Esophagus (tissue), 2 donors: Measurements from ENCODE around the gene MGAT5B. TPM values are rescaled to one million over a fixed set of nuclear protein-coding genes. Genes with fewer than 3 reads are reported as not detected.
"Not testable (repeated sequence)": the region's sequence is repeated elsewhere in the genome, so short reads cannot be mapped to it uniquely, and the experiment has no call there.

Source experiments
- H3K27ac ChIP-seq, 2 donors: one replicate each; pipeline ENCODE4 v1.5.1; 2013; ENCODE audit warnings: low read depth in 2 of 2, mild to moderate bottlenecking in 2 of 2, inconsistent platforms in 1 of 2, low read length in 1 of 2, moderate library complexity in 1 of 2
- H3K27me3 ChIP-seq, 2 donors: one replicate each; pipeline ENCODE4 v1.6.1; 2013; ENCODE audit warnings: low read length in 2 of 2, control low read depth in 1 of 2, mild to moderate bottlenecking in 1 of 2; ENCODE audit not compliant: insufficient read depth in 2 of 2, control insufficient read depth in 1 of 2
- H3K36me3 ChIP-seq, 2 donors: one replicate each; pipeline ENCODE4 v1.6.1; 2013; ENCODE audit warnings: low read length in 1 of 2; ENCODE audit not compliant: control insufficient read depth in 2 of 2, insufficient read depth in 2 of 2
- H3K4me1 ChIP-seq, 2 donors: one replicate each; pipeline ENCODE4 v1.6.1; 2013; ENCODE audit warnings: low read length in 1 of 2; ENCODE audit not compliant: control insufficient read depth in 2 of 2, insufficient read depth in 2 of 2
- H3K4me3 ChIP-seq, 2 donors: one replicate each; pipeline ENCODE4 v1.5.1; 2013; ENCODE audit warnings: low read length in 2 of 2, mild to moderate bottlenecking in 2 of 2, low read depth in 1 of 2, moderate library complexity in 1 of 2
- H3K9me3 ChIP-seq, 2 donors: one replicate each; pipeline ENCODE4 v1.6.1; 2013; ENCODE audit warnings: mild to moderate bottlenecking in 2 of 2, low read depth in 1 of 2, low read length in 1 of 2, moderate library complexity in 1 of 2; ENCODE audit not compliant: control insufficient read depth in 2 of 2, insufficient read depth in 1 of 2
- WGBS, 2 donors: extraction: QIAGEN DNeasy Blood & Tissue Kit; methylation state at CpG; one replicate each; pipeline ENCODE4 v1.1.7; 2013; 5-methylcytosine and 5-hydroxymethylcytosine counted together
- polyA plus RNA-seq, 2 donors: library from polyadenylated mRNA; stranded (reverse); fragments of 200-250 nt; gene quantifications; one replicate each; pipeline ENCODE4 v1.2.3, GENCODE V29; 2013
- donor health status: healthy with polysubstance abuse.
- donor health status: Bipolar disorder and iron deficiency.

MGAT5B gene
- polyA plus RNA-seq, 2 donors, result 0.18 to 0.24 TPM

DNA sequence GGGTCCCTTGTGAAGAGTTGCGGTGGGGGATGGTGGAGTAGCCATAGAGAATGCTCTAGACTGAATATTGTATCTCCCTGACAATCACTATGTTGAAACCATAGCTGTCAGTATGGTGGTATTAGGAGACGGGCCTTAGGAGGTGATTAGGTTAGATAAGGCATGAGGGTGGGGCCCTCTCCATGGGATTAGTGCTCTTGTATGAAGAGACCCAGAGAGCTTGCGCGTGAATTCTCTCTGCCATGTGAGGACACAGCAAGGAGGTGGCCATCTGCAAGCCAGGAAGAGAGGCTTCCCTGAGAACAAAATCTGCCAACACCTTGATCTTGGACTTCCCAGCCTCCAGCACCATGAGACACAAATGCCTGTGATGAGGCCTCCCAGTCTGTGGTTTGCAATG is 34.5 kb upstream of the MGAT5B start:
- no peaks in the 10 kb centered on the region for H3K36me3 ChIP-seq
- H3K9me3 ChIP-seq, result no peaks in the 10 kb centered on the region
- H3K4me3 ChIP-seq, result no peak overlapping the region
- no peak overlapping the region for H3K27ac ChIP-seq
- WGBS, 2 donors, result 89 to 94% methylated on average over 4 of the region's 4 CpGs
- no peaks in the 10 kb centered on the region for H3K27me3 ChIP-seq
- no peaks in the 10 kb centered on the region for H3K4me1 ChIP-seq

GRCh38 chr17:76834870-76835269 is 33.3 kb upstream of the MGAT5B start:
- H3K4me3 ChIP-seq, result no peak overlapping the region
- H3K27me3 ChIP-seq, result no peaks in the 10 kb centered on the region
- no peak overlapping the region for H3K27ac ChIP-seq
- 56 to 57% methylated on average over 9 of the region's 9 CpGs for whole genome bisulfite sequencing, 2 donors
- H3K9me3 ChIP-seq, result no peaks in the 10 kb centered on the region
- no peaks in the 10 kb centered on the region for H3K4me1 ChIP-seq
- H3K36me3 ChIP-seq, result no peaks in the 10 kb centered on the region

GRCh38 chr17:76840443-76840767 is 27.8 kb upstream of the MGAT5B start:
- Histone ChIP-seq H3K4me1 (no peaks in the 10 kb centered on the region), H3K36me3 (no peaks in the 10 kb centered on the region), H3K9me3 (no peaks in the 10 kb centered on the region), H3K27me3 (peaks cover 0 to 9% of the 10 kb centered on the region in 2 donors), H3K27ac (no peak overlapping the region), H3K4me3 (no peak overlapping the region)
- 28 to 42% methylated on average over 3 of the region's 3 CpGs for WGBS, 2 donors

DNA sequence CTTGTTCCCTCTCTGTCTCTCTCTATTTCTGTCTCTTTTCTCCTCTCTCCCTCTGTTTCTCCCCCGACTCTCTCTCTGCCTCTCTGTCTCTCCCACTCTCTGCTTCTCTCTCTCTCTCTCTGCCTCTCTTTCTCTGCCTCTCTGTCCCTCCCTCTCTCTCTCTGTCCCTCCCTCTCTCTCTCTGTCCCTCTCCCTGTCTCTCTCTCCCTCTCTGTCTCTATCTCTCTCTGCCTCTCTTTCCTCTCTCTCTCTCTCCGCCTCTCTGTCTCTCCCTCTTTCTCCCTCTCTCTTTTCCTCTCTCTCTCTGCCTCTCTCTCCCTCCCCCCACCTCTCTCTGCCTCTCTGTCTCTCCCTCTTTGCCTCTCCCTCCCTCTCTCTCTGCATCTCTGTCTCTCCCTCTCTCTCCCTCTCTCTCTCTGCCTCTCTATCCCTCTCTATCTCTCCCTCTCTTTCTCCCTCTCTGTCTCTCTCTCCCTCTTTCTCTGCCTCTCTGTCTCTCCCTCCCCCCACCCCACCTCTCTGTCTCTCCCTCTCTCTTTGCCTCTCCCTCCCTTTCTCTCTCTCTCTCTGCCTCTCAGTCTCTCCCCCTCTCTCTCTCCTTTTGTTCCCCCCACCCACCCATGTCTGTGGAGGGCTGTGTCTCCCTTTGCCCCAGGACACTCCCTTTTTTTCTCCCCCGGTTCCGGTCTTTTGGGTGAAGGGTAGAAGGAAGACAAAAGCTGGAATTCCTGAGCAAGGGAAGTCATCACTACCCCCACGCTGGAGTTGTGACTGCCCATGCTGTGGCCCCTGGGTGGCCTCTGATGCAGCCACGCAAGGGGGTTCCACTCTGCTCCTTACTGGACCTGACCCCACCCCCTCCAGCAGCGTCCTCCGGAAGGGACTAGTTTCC is 27.1 kb upstream of the MGAT5B start:
- H3K9me3 ChIP-seq, result no peaks in the 10 kb centered on the region
- no peak overlapping the region for H3K4me3 ChIP-seq
- H3K27me3 ChIP-seq, result peaks cover 0 to 9% of the 10 kb centered on the region in 2 donors
- no peaks in the 10 kb centered on the region for H3K4me1 ChIP-seq
- H3K27ac ChIP-seq, result no peak overlapping the region
- no peaks in the 10 kb centered on the region for H3K36me3 ChIP-seq
- WGBS, 2 donors, result 15 to 16% methylated on average over 8 of the region's 8 CpGs

DNA sequence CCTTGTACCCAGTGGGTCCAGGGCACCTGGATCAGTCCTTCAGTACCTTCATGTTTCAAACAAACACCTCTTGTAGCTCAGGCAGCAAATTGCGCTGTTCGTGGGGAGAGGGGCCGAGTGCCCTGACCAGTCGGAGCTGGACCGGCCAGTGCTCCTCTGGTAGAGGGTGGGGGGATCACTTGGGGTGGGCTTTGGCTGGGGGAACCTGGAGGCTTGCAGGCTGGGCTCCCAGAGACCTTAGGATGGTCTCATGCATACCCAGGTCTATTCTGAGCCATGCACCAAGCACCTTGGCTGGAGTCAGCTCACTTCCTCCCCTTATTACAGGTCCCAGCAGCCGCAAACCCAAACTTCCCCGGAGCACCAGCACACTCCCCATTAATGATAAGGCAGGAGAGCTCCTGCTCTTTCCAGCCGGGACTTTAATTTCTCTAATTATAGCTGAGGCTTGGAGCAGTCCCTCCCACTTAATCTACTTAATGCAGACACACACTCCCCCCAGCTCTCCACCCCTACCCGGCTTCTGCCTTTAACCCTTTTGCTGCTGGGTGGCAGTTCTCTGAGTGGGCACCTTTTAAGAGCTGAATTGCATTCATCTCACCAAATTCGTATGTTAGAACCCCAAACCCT is 26.3 kb upstream of the MGAT5B start:
- Histone ChIP-seq H3K27me3 (peaks cover 0 to 9% of the 10 kb centered on the region in 2 donors), H3K4me3 (no peak overlapping the region), H3K27ac (no peak overlapping the region), H3K9me3 (no peaks in the 10 kb centered on the region), H3K36me3 (no peaks in the 10 kb centered on the region), H3K4me1 (no peaks in the 10 kb centered on the region)
- WGBS, 2 donors, result 10 to 13% methylated on average over 9 to 10 of the region's 10 CpGs

- H3K9me3 ChIP-seq, H3K4me3 ChIP-seq, H3K36me3 ChIP-seq, H3K27ac ChIP-seq, H3K27me3 ChIP-seq, H3K4me1 ChIP-seq: not testable (repeated sequence)
- 88 to 91% methylated on average over 6 of the region's 6 CpGs for WGBS, 2 donors
Measured at GRCh38 chr17:76843068-76843467, 25.1 kb upstream of the MGAT5B start.

- Histone ChIP-seq H3K27ac (no peak overlapping the region), H3K4me1 (no peaks in the 10 kb centered on the region), H3K9me3 (no peaks in the 10 kb centered on the region), H3K36me3 (no peaks in the 10 kb centered on the region), H3K27me3 (peaks cover 0 to 9% of the 10 kb centered on the region in 2 donors), H3K4me3 (no peak overlapping the region)
- WGBS, 2 donors, result 56 to 63% methylated on average over 10 of the region's 10 CpGs
Measured at GRCh38 chr17:76843703-76844484, 24.3 kb upstream of the MGAT5B start.

DNA sequence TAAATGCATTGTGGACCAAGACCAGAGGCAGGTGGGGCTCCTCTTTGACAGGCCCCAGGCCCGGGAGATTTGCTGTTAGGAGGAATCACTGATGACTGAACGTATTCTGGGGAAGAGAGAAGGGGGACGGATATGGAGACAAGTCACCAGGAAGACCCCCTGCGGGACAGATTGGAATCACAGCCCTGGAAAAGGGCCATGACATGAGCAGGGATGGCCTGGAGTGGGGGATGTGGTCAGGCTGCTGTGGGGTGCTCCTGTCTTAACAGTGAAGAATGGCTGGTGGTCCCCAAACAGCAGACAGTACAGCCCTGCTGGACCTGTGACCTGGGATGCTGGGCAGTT is 23.7 kb upstream of the MGAT5B start:
- Histone ChIP-seq H3K27me3 (peaks cover 0 to 9% of the 10 kb centered on the region in 2 donors), H3K36me3 (no peaks in the 10 kb centered on the region), H3K27ac (no peak overlapping the region), H3K4me1 (no peaks in the 10 kb centered on the region), H3K9me3 (no peaks in the 10 kb centered on the region), H3K4me3 (no peak overlapping the region)
- WGBS, 2 donors, result 80 to 86% methylated on average over 4 of the region's 4 CpGs

- Histone ChIP-seq H3K36me3 (no peaks in the 10 kb centered on the region), H3K4me1 (no peaks in the 10 kb centered on the region), H3K27ac (no peak overlapping the region), H3K27me3 (peaks cover 0 to 9% of the 10 kb centered on the region in 2 donors), H3K9me3 (no peaks in the 10 kb centered on the region), H3K4me3 (no peak overlapping the region)
- WGBS, 2 donors, result 53 to 64% methylated on average over 8 of the region's 8 CpGs
Measured at GRCh38 chr17:76844846-76845245, 23.4 kb upstream of the MGAT5B start.
